Endothelial cell of umbilical vein (primary cell): ENCODE results near the gene EPB41L1. TPM values are rescaled to one million over a fixed set of nuclear protein-coding genes. Genes with fewer than 3 reads are reported as not detected.

Experiments used
- BruUV-seq: library from RNA; stranded (reverse); fragments of 400-500 nt; replicated peaks from 2 replicates; lab custom pipeline; 2021; lab: Mats Ljungman, UMichigan
- CTCF ChIA-PET: fragments of 300-600, 350-600 bp; sonication (Branson Sonifier 250); formaldehyde crosslinking; loops from one replicate; lab custom pipeline; 2021; ENCODE audit warnings: antibody characterized with exemption, inconsistent platforms; lab: Charles Lee
- POLR2A ChIA-PET: fragments of 300-600, 350-600 bp; sonication (Branson Sonifier 250); formaldehyde crosslinking; loops from one replicate; lab custom pipeline; 2021; ENCODE audit warnings: antibody characterized with exemption, inconsistent platforms; lab: Charles Lee
- DNase-seq: peaks from one replicate; pipeline ENCODE4 v3.0.0-alpha.2; 2011; ENCODE audit warnings: low read depth, low spot score
- FAIRE-seq: peaks from 2 replicates; lab custom pipeline; 2011; peaks lifted over from hg19 to GRCh38; lab: Jason Lieb, UNC
- H2AFZ ChIP-seq: 2 replicates; pipeline ENCODE4 v1.6.0; 2012; ENCODE audit warnings: low read depth, low read length, control low read depth, inconsistent platforms
- H3K27ac ChIP-seq: 2 replicates; pipeline ENCODE4 v1.5.1; 2011; ENCODE audit warnings: low read depth, mild to moderate bottlenecking, control low read depth, low read length, moderate library complexity; ENCODE audit not compliant: insufficient read depth
- H3K27me3 ChIP-seq, 2 experiments: 2 replicates each; pipeline versions ENCODE4 v1.6.0 to v1.6.1; 2011; ENCODE audit warnings: low read length in 2 of 2, mixed read lengths in 1 of 2; ENCODE audit not compliant: control insufficient read depth in 2 of 2, insufficient read depth in 2 of 2
- H3K36me3 ChIP-seq, 2 experiments: 2 replicates in 1 of 2; 3 replicates in 1 of 2; pipeline ENCODE4 v1.5.1; 2011; ENCODE audit warnings: low read length in 2 of 2, mild to moderate bottlenecking in 1 of 2, moderate library complexity in 1 of 2; ENCODE audit not compliant: control insufficient read depth in 2 of 2, insufficient read depth in 2 of 2; ENCODE audit errors: extremely low read depth in 1 of 2
- H3K4me1 ChIP-seq: 3 replicates; pipeline ENCODE4 v1.5.1; 2011; ENCODE audit warnings: mild to moderate bottlenecking, low read length; ENCODE audit not compliant: control insufficient read depth, insufficient read depth; ENCODE audit errors: extremely low read depth
- H3K4me2 ChIP-seq: 2 replicates; pipeline ENCODE4 v1.6.1; 2011; ENCODE audit warnings: low read length, control low read depth, mixed read lengths; ENCODE audit not compliant: insufficient read depth
- H3K4me3 ChIP-seq, 3 experiments: fragments of 200-600 bp in 1 of 3; sonication (generic), shearing (Covaris generic) in 1 of 3; replicated peaks in 1 of 3; 2 replicates each; pipeline ENCODE4 v1.5.1; 2011 to 2016; ENCODE audit warnings: control low read depth in 3 of 3, low read length in 3 of 3, mild to moderate bottlenecking in 2 of 3, inconsistent platforms in 1 of 3, low read depth in 1 of 3, moderate library complexity in 1 of 3; ENCODE audit not compliant: insufficient read depth in 1 of 3
- H3K79me2 ChIP-seq: 2 replicates; pipeline ENCODE4 v1.6.0; 2012; ENCODE audit warnings: low read length, inconsistent platforms; ENCODE audit not compliant: control insufficient read depth, insufficient read depth
- H3K9ac ChIP-seq: replicated peaks from 2 replicates; pipeline ENCODE3; 2011; ENCODE audit warnings: low read length, control low read depth; ENCODE audit not compliant: insufficient read depth; ENCODE audit errors: extremely low read depth
- H3K9me1 ChIP-seq: replicated peaks from 3 replicates; pipeline ENCODE4 v1.6.0; 2011; ENCODE audit warnings: mild to moderate bottlenecking, low read length; ENCODE audit not compliant: control insufficient read depth, insufficient read depth; ENCODE audit errors: extremely low read depth
- H3K9me3 ChIP-seq: replicated peaks from 2 replicates; pipeline ENCODE4 v1.5.1; 2012; ENCODE audit warnings: low read length, inconsistent platforms; ENCODE audit not compliant: control insufficient read depth, insufficient read depth
- H4K20me1 ChIP-seq: replicated peaks from 2 replicates; pipeline ENCODE3; 2011; ENCODE audit warnings: mild to moderate bottlenecking, low read length; ENCODE audit not compliant: control insufficient read depth, insufficient read depth; ENCODE audit errors: extremely low read depth
- EZH2 ChIP-seq: IDR thresholded peaks from 2 replicates; pipeline ENCODE4 v1.6.1; 2012; ENCODE audit warnings: borderline replicate concordance, low read depth, mild to moderate bottlenecking, moderate library complexity, low read length, inconsistent platforms; ENCODE audit not compliant: severe bottlenecking
- FOS ChIP-seq: IDR thresholded peaks from 2 replicates; pipeline ENCODE4 v1.6.1; 2011; ENCODE audit warnings: mild to moderate bottlenecking, low read length, moderate library complexity, borderline replicate concordance; ENCODE audit not compliant: insufficient read depth
- GATA2 ChIP-seq: IDR thresholded peaks from 2 replicates; pipeline ENCODE4 v1.7.0; 2011; ENCODE audit warnings: low read depth, mild to moderate bottlenecking, moderate library complexity, mixed read lengths, low read length; ENCODE audit not compliant: insufficient read length, insufficient read depth
- JUN ChIP-seq: IDR thresholded peaks from 2 replicates; pipeline ENCODE4 v1.6.1; 2011; ENCODE audit warnings: borderline replicate concordance, low read depth; ENCODE audit not compliant: insufficient read length, insufficient read depth
- MAX ChIP-seq: IDR thresholded peaks from 2 replicates; pipeline ENCODE4 v1.6.1; 2011; ENCODE audit not compliant: insufficient read depth, insufficient read length
- MYC ChIP-seq: IDR thresholded peaks from one replicate; pipeline ENCODE4 v1.6.1; 2011; ENCODE audit warnings: mild to moderate bottlenecking, low read depth, low read length
- POLR2A ChIP-seq: IDR thresholded peaks from 2 replicates; pipeline ENCODE4 v1.6.1; 2012; ENCODE audit warnings: low read depth, mild to moderate bottlenecking, control low read depth, low read length
- POLR2AphosphoS5 ChIP-seq: IDR thresholded peaks from 2 replicates; pipeline ENCODE4 v1.6.1; 2012; ENCODE audit warnings: low read depth, mild to moderate bottlenecking, control low read depth, low read length, moderate library complexity; ENCODE audit not compliant: insufficient read depth
- dilution Hi-C: fragments of 300-500 bp; cut with MboI; formaldehyde crosslinking; loops from one replicate; pipeline ENCODE4 v1.15.0; 2019; ENCODE audit warnings: low sequenced_read_pairs; ENCODE audit not compliant: extremely low pct_ligation_motif_present
- intact Hi-C: fragments of 100-400 bp; cut with micrococcal nuclease; formaldehyde crosslinking; loops from one replicate; pipeline ENCODE4 v1.10.0; 2022
- polyA plus RNA-seq, 4 experiments: library from polyadenylated mRNA; depleted of rRNA in 3 of 4; stranded (reverse) in 3 of 4; unstranded in 1 of 4; fragments of >200 nt; gene quantifications; 2 replicates each; pipeline versions ENCODE4 v1.2.1 to v1.2.3, GENCODE V29; 2011 to 2012; ENCODE audit warnings: missing spikeins in 1 of 4
- total RNA-seq: library from RNA; stranded (reverse); gene quantifications from 2 replicates; pipeline ENCODE4 v1.2.3, GENCODE V29; 2021
- TF ChIP-seq, protein P1 (sequence below), 2 donors: IDR thresholded peaks; 1 replicate in 1 of 2; 2 replicates in 1 of 2; pipeline ENCODE4 v1.5.1; 2011; ENCODE audit warnings: low read length in 2 of 2, mild to moderate bottlenecking in 2 of 2, moderate library complexity in 2 of 2, control low read depth in 1 of 2, inconsistent platforms in 1 of 2, low read depth in 1 of 2; ENCODE audit not compliant: insufficient read depth in 1 of 2; ENCODE audit errors: extremely low read depth in 1 of 2

Gene EPB41L1
- total and polyA plus RNA-seq, 2 donors (not counting 3 experiments of a cell fraction or from before 2014, with no cell fraction given), result 6.1 to 12.2 TPM

- no peaks in the 10 kb centered on the region for H3K27me3 ChIP-seq
- no peak overlapping the region for H2AFZ ChIP-seq
- no TSS peak for BruUV-seq
- dilution Hi-C loops (no loop called here), intact Hi-C loops (no loop called here)
- DNase-seq (no peak), FAIRE-seq (no peak)
- H3K27ac ChIP-seq, result no peak overlapping the region
- CTCF ChIA-PET, result interaction anchor here (0.9 to 1.7 kb wide), 3 partner anchors 21 to 25 kb away, joined by 3 to 8 read pairs (median 6); no protein-coding TSS in a partner anchor
- no peaks in the 10 kb centered on the region for H3K36me3 ChIP-seq
- H3K9me1 ChIP-seq, result no peaks in the 10 kb centered on the region
- H3K4me1 ChIP-seq, result peaks cover 6% of the 10 kb centered on the region
- POLR2A ChIA-PET, result no interaction called here
- no peaks in the 10 kb centered on the region for H4K20me1 ChIP-seq
- TF ChIP-seq POLR2AphosphoS5 (no peak), POLR2A (no peak), FOS (no peak), MAX (no peak), MYC (no peak), JUN (no peak), EZH2 (no peak), GATA2 (no peak)
- TF ChIP-seq, protein P1, sequence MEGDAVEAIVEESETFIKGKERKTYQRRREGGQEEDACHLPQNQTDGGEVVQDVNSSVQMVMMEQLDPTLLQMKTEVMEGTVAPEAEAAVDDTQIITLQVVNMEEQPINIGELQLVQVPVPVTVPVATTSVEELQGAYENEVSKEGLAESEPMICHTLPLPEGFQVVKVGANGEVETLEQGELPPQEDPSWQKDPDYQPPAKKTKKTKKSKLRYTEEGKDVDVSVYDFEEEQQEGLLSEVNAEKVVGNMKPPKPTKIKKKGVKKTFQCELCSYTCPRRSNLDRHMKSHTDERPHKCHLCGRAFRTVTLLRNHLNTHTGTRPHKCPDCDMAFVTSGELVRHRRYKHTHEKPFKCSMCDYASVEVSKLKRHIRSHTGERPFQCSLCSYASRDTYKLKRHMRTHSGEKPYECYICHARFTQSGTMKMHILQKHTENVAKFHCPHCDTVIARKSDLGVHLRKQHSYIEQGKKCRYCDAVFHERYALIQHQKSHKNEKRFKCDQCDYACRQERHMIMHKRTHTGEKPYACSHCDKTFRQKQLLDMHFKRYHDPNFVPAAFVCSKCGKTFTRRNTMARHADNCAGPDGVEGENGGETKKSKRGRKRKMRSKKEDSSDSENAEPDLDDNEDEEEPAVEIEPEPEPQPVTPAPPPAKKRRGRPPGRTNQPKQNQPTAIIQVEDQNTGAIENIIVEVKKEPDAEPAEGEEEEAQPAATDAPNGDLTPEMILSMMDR (IDR thresholded peaks at IDR 0.05; ENCODE audit: extremely low read depth in 1 of 2, insufficient read depth in 1 of 2, low read depth in 1 of 2, low read length in 2 of 2), result no peak
- H3K4me3 ChIP-seq, result no peak overlapping the region
- no peaks in the 10 kb centered on the region for H3K9me3 ChIP-seq
- H3K4me2 ChIP-seq, result no peak overlapping the region
- H3K9ac ChIP-seq, result no peak overlapping the region
- no peaks in the 10 kb centered on the region for H3K79me2 ChIP-seq
These were observed 23.2 kb downstream of the EPB41L1 start for GRCh38 chr20:36177716-36178115.
